Right forelimb (tissue), 1 donor: ENCODE results near the gene TROAP.
"Not testable (repeated sequence)": the region's sequence is repeated elsewhere in the genome, so short reads cannot be mapped to it uniquely, and the experiment has no call there.

Source experiments
- DNase-seq: peaks from one replicate; pipeline ENCODE4 v3.0.0-alpha.2; 2018

TROAP gene, protein sequence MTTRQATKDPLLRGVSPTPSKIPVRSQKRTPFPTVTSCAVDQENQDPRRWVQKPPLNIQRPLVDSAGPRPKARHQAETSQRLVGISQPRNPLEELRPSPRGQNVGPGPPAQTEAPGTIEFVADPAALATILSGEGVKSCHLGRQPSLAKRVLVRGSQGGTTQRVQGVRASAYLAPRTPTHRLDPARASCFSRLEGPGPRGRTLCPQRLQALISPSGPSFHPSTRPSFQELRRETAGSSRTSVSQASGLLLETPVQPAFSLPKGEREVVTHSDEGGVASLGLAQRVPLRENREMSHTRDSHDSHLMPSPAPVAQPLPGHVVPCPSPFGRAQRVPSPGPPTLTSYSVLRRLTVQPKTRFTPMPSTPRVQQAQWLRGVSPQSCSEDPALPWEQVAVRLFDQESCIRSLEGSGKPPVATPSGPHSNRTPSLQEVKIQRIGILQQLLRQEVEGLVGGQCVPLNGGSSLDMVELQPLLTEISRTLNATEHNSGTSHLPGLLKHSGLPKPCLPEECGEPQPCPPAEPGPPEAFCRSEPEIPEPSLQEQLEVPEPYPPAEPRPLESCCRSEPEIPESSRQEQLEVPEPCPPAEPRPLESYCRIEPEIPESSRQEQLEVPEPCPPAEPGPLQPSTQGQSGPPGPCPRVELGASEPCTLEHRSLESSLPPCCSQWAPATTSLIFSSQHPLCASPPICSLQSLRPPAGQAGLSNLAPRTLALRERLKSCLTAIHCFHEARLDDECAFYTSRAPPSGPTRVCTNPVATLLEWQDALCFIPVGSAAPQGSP

DNA sequence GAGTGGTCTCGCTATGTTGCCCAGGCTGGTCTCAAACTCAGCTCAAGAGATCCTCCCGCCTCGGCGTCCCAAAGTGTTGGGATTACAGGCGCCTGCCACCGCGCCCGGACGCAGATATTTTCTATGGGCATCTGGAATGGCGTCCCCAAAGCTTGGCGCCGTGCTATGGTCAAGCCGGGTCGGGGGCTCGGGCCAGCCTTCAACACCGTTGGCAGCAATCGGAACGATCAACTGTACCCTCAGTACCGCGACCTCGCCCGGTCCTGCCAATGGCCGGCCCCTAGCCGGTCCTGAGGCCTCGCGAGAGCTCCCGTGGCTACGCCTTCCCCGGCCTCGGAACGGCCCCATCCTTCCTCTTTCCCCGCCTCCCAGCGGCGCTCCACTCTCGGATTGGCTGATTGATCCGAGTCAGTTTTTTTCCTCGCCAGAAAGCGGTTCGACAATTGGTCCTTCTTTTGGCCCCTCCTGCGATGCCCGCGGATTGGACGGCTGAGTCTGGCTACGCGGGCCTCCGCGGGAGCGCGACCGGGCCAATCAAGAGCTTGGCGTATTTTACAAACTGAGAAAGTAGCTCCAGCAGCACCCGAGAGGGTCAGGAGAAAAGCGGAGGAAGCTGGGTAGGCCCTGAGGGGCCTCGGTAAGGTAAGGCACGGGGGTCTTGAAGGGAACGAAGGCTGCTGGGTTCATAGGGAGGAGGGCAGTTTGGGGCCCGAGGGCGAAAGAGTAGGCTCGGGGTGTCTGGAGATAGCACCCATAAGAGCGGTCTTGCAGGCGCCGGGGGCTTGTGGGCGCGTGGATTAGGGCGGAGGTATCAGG lies at the start of gene TROAP:
Gene TROAP (plus strand): TSS at position 548 of the 816 bp plus-strand sequence. CDS start 354 bp downstream, outside the sequence.
- DNase-seq: peak; percentile 98

DNA sequence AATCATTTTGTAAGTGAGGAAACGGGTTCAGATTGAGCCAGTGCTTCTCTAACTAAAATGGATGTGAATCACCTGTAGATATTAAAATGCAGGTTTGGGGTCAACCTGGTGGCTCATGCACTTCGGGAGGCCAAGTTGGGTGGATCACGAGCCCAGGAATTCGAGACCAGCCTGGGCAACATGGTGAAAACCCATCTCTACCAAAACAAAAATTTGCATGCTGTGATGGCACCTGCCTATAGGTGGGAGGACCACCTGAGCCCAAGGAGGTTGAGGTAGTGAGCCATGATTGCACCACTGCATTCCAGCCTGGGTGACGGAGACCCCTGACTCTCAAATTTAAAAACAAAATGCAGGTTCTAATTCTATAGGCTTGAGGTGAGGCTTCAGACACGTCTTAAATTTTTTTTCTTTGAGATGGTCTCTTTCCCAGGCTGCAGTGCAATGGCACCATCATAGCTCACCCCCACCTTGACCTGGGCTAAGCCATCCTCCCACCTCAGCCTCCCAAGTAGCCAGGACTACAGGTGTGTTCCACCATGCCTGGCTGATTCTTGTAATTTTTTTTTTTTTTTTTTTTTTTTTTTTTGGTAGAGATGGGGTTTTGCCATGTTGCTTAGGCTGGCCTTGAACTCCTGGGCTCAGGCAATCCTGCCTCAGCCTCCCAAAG lies 49.2 kb upstream of the TROAP start:
- no peak for DNase-seq

DNA sequence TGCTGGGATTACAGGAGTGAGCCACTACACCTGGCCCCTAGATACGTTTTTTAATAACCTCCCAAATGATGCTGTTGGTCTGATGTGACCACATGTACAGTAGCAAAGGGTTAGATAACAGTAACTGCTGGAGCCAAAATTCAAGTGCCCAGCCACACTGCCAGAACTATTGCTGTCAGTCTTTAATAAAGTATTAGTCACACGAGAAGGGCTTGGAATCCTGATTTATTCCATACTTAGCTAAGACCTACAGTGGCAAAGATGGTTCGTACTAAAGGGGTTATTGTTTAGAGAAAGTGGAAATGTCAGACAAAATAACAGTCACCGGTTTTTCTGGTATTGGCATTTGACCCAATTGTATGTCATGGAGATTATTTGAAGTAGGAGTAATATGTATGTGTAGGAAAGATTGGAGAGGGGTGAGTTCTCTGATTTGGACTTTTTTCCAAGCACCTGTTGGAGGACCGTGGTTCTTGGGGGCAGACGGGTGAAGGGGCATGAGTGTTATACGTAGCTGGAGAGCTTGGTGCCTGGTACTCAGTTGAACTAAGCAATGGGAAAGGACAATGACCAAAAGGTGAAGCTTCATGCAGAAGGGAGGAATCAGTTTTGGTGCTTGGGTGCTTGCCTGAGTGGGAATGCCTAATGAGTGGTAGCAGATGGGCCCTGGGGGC lies 48.5 kb upstream of the TROAP start:
- no peak for DNase-seq

DNA sequence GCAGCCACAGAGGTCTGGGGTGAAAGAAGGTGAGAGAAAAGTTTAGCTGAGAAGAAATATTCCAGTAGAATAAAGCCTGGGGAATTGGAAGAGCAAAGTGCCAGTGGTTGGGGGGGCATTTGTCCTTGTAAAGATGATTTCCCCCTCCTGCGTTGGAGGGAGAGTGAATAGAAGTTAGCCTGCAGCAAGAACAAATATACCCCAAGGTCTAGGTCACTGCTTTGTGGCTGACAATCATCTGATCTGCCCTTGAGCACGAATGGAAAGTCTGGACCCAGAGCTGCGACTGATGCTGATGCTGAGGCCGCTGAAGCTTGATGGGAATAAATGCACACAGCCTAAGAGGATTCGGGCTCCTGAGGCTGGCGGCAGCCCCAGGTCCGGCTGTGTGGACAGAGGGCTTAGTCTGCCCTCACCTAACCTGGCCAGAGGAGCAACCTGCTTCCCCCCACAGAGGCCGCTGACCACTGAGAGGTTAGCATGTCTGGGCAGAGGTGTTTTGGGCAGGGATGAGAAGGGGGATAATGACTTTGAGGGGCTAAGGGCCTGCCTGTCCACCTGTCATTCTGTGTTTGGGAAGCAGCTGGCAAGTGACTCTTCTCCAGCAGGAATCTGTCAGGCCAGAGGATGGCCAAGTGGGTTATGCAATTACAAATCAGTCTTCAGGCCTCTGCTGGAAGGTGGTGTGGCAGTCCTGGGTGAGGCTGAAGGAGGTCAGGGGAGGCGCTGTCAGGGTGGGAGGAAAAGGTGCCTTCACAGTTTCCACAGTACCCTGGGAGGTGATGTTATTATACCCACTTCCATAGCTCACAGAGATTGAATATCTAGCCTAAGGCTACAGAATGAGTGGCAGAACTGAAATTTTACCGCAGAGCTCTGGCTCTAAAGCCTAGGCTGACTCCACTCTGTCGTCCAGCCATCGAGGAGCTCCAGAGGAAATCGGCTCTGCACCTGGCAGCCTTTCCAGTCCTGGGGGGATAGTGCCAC lies 46.5 kb upstream of the TROAP start:
- DNase-seq: no peak

- DNase-seq: no peak
Observed at GRCh38 chr12:49277466-49277865, 45.6 kb upstream of the TROAP start.

DNA sequence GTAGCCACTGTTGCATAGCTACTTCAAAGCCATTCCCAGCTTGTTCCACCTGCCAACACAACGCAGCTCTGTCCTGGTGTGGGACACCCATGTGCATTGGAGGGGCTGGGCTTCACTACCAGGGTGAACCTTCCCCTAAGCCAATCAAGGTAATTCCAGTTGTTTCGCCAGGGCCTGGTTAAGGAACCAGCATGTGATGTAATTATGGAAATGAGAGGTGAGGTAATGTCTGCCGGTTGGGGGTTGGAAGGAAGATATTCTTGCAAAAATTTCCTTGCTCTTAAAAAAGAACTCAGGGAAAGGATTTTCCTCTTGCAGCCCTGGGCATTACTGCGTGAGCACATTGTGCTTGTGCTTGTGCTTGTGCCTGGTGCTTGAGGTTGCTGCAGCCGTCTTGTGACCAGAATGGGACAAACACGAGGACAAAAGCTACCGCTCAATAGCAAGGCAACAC lies 43.3 kb upstream of the TROAP start:
- DNase-seq: no peak

- DNase-seq: not testable (repeated sequence)
Observed at GRCh38 chr12:49280545-49280944, 42.5 kb upstream of the TROAP start.

GRCh38 chr12:49282302-49282701 lies 40.8 kb upstream of the TROAP start:
- DNase-seq: no peak

- DNase-seq: not testable (repeated sequence)
Observed at GRCh38 chr12:49282740-49283375, 40.2 kb upstream of the TROAP start.

GRCh38 chr12:49283541-49284429 lies 39.3 kb upstream of the TROAP start:
- no peak for DNase-seq

- DNase-seq: no peak
Observed at GRCh38 chr12:49284672-49285071, 38.4 kb upstream of the TROAP start.

DNA sequence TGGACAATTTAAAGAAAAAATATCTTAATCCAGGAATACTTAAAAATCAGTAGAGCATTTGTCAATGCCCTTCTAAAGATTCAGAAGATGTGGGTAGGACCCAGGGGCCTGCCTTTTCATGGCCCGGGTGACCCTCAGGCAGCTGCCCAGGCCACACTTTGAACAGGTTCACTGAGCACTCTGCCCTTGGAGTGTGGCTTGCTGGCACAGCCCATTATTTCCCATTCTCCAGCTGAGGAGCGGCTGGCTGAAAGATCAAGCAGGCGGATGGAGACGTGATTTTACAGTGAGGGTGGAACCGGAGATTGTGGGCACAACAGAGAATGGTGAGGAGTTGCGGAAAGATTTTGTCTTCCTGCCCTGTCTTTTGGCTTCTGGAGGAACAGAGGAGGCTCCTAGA lies 35.2 kb upstream of the TROAP start:
- no peak for DNase-seq

DNA sequence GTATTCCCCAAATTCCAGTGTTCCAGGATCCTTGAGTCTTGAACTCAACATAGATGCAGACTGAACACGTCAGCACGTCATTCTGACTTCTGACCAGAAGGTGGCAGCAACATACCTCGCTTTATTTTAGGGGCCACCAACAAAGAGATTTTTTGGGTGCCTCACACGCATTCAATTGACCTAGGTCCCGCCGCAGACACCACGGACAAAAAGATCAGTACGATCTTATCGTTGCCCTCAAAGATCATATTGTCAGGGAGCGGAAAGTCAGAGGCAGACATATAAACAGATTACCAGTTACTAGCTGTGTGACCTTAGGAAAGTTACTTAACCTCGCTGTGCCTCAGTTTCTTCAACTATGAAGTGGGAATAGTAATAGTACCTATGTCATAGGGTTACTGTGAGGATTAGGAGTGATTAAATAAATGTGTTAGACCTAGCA lies 34.6 kb upstream of the TROAP start:
- DNase-seq: no peak

DNA sequence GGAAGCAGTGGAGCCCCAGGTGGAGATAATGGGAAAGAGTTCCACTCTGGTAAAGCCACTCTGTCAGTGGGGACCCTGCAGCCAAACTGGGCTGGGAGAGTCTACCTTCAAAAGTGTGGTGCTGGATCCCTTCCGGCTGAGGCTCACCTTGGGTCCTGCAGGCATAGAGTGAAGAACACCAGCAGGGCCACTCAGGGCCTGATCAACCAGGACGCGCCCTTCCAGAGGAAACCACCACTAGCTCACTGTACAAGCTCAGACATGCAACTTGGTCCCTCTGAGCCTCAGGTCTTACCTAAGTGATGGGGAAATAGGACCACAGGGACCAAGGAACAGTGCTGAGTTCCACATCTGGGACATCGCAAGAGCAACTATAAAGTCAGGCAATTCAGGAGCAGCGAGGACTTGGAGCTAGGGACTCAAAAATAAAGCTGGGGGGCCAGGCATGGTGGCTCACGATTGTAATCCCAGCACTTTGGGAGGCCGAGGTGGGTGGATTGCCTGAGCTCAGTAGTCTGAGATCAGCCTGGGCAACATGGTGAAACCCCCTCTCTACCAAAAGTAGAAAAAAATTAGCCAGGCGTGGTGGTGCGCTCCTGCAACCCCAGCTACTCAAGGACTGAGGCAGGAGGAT lies 34.0 kb upstream of the TROAP start:
- no peak for DNase-seq

DNA sequence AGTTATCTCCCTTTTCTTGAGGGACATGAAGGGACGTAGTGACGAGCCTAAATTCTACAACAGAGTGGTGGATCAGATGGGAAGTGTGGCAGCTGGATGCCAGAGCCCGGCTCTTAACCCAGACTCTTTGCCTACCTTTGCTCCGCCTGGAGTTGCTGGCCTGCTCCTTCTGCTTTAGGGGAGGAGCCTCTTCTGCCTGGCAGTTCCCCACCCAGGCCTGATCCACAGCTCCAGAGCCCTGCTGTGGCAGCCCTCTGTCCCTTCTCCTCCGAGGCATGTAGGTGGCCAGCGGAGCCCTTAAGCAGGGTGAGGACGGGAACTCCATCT lies 30.4 kb upstream of the TROAP start:
- DNase-seq: no peak

DNA sequence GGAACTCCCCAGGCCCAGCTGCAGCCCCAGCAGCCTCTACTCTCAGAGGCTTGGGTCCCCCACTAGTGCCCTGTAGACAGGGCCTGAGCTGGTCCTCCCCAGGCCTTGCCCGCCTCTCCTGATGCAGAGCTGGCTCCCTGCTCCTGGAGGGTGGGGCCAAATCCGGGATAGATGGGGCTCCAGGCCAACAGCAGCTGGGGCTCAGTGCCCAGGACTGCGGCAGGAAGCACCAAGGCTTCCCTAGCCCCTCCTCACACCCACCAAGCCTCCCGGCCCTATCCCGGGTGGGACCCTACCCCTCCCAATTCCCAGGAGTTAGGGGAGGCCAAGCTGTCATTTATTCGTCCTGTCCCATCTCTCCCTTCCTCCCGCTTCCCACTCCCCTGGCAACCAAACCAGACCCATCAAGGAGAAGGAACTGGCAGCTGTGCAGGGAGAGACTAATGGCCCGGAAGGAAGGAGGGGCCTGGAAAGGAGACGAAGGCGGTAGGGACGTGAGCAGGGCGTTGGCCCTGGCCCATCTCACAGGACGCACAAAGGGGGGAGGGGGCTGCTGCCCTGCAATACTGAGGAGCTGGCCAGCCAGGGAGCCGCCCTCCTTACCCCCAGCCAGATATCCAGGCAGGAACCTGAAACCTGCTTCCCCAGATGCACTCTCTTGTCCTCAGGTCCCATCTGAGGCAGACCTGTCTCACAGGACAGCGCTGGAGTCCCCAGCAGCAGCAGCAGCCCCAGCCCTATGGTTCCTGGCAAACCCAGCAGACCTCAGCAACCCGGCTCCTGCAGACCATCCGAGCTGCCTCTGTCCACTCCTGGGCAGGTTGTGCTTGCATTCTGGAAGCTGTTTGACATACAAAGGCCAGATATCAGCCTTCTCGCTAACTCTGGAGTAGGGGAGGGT lies 29.7 kb upstream of the TROAP start:
- DNase-seq: peak; percentile 82

DNA sequence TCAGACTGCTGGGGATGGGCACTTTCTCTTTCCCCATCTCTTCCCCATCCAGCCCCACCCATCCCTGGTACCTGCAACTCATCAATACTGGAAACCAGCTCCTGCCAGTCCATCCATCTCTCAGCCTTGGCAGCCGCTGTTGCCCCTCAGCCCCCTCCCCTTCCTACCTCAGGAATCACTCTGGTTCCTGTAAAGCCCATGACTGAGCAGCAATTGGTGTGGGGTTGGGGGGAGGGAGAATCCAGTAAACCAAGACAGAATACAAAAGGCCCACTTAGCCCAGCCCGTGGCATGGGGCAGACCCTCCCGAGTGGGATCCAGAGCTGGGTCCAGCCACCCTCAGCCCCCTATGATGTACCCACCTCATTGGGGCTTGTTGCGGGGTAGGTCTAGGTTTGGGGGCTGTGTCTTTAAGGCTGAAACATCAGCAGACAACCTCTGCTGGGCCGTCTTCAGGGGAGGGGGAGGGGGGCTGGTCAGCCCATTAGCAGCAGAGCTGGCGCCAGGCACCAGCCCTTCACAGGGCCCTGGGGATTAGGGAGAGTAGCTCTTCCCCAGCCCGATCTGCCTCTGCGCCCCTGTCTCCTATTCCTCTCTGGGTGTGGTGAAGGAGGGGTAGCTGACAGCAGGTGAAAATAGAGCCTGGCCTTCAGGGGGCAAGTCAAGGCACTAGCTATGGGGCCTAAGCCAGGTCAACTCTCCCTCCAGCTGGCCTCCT lies 28.8 kb upstream of the TROAP start:
- DNase-seq: no peak
